ENCODE data around the gene COL6A2. TPM values are rescaled to one million over a fixed set of nuclear protein-coding genes. Genes with fewer than 3 reads are reported as not detected.

Gene COL6A2
- total and polyA plus RNA-seq, 2 of the 13 experiments (the other 11 are each of a cell fraction or from before 2014, with no cell fraction given), result 0.07 to 0.41 TPM

DNA sequence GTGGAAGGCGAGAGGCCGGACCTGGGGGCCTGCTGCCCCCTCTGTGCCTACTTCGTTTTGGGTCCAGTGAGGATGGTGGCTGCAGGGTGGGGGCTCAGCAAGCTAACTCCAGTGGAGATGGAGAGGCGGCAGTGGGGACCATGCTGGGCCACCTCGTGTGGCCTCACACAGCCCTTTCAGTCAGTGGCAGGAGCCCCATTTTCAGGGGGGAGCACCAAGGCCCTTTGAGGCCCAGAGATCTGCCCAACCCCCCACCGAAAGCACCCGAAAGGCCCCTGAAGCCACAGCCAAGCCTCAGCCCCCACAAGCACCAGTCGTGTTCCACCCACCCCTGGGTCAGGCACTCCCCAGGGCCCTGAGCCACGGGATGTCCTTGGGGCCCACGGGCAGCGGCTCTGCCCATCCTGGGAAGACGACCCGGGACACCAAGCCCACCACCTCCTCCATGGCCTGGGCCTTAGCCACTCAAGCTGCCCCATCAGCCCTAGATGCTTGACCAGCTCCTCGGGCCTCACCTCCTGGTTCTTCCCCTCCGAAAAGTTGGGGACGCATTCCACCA, 57.1 kb downstream of the COL6A2 start (continued):
- TF ChIP-seq HNRNPH1 (optimal IDR thresholded peaks at IDR 0.05; ENCODE audit: low read depth, low read length) (no peak), SOX13 (IDR thresholded peaks at IDR 0.05) (no peak), SOX13 (CRISPR knock-in tag; conservative IDR thresholded peaks at IDR 0.05 in 1 of 2, IDR thresholded peaks at IDR 0.05 in 1 of 2) (no peak), NFE2L2 (IDR thresholded peaks at IDR 0.05; ENCODE audit: low read length) (no peak), ZSCAN30 (CRISPR knock-in tag; IDR thresholded peaks at IDR 0.05) (no peak), ZNF562 (CRISPR knock-in tag; IDR thresholded peaks at IDR 0.05; ENCODE audit: borderline replicate concordance) (no peak), ZNF572 (CRISPR knock-in tag; IDR thresholded peaks at IDR 0.05) (0 out of 2 replicates have a peak, but pooled peaks have one; percentile 42), IKZF1 (IDR thresholded peaks at IDR 0.05) (no peak), WIZ (CRISPR knock-in tag; IDR thresholded peaks at IDR 0.05) (no peak; the same call in 1 of the 2 replicates), ZFP41 (CRISPR knock-in tag; IDR thresholded peaks at IDR 0.05; ENCODE audit: borderline replicate concordance) (no peak), ZNF101 (CRISPR knock-in tag; IDR thresholded peaks at IDR 0.05; ENCODE audit: borderline replicate concordance, low read depth) (no peak), DR1 (CRISPR knock-in tag; IDR thresholded peaks at IDR 0.05) (no peak), SNAI1 (CRISPR knock-in tag; IDR thresholded peaks at IDR 0.05; ENCODE audit: borderline replicate concordance) (peak; percentile 92), ATF7 (IDR thresholded peaks at IDR 0.05) (no peak), ATF7 (CRISPR knock-in tag; IDR thresholded peaks at IDR 0.05) (no peak), SMARCE1 (IDR thresholded peaks at IDR 0.05; ENCODE audit: borderline replicate concordance) (no peak), HOXA9 (CRISPR knock-in tag; IDR thresholded peaks at IDR 0.05; ENCODE audit: borderline replicate concordance) (no peak)
- TF ChIP-seq, protein P1, sequence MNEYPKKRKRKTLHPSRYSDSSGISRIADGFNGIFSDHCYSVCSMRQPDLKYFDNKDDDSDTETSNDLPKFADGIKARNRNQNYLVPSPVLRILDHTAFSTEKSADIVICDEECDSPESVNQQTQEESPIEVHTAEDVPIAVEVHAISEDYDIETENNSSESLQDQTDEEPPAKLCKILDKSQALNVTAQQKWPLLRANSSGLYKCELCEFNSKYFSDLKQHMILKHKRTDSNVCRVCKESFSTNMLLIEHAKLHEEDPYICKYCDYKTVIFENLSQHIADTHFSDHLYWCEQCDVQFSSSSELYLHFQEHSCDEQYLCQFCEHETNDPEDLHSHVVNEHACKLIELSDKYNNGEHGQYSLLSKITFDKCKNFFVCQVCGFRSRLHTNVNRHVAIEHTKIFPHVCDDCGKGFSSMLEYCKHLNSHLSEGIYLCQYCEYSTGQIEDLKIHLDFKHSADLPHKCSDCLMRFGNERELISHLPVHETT (CRISPR knock-in tag; conservative IDR thresholded peaks at IDR 0.05), result no peak; the same call in 1 of the 2 replicates
- TF ChIP-seq, protein P2, sequence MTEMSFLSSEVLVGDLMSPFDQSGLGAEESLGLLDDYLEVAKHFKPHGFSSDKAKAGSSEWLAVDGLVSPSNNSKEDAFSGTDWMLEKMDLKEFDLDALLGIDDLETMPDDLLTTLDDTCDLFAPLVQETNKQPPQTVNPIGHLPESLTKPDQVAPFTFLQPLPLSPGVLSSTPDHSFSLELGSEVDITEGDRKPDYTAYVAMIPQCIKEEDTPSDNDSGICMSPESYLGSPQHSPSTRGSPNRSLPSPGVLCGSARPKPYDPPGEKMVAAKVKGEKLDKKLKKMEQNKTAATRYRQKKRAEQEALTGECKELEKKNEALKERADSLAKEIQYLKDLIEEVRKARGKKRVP (CRISPR knock-in tag; IDR thresholded peaks at IDR 0.05), result no peak
- TF ChIP-seq, protein P3, sequence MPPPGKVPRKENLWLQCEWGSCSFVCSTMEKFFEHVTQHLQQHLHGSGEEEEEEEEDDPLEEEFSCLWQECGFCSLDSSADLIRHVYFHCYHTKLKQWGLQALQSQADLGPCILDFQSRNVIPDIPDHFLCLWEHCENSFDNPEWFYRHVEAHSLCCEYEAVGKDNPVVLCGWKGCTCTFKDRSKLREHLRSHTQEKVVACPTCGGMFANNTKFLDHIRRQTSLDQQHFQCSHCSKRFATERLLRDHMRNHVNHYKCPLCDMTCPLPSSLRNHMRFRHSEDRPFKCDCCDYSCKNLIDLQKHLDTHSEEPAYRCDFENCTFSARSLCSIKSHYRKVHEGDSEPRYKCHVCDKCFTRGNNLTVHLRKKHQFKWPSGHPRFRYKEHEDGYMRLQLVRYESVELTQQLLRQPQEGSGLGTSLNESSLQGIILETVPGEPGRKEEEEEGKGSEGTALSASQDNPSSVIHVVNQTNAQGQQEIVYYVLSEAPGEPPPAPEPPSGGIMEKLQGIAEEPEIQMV (CRISPR knock-in tag; IDR thresholded peaks at IDR 0.05; ENCODE audit: low read depth), result no peak
- TF ChIP-seq, protein P4, sequence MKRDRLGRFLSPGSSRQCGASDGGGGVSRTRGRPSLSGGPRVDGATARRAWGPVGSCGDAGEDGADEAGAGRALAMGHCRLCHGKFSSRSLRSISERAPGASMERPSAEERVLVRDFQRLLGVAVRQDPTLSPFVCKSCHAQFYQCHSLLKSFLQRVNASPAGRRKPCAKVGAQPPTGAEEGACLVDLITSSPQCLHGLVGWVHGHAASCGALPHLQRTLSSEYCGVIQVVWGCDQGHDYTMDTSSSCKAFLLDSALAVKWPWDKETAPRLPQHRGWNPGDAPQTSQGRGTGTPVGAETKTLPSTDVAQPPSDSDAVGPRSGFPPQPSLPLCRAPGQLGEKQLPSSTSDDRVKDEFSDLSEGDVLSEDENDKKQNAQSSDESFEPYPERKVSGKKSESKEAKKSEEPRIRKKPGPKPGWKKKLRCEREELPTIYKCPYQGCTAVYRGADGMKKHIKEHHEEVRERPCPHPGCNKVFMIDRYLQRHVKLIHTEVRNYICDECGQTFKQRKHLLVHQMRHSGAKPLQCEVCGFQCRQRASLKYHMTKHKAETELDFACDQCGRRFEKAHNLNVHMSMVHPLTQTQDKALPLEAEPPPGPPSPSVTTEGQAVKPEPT (CRISPR knock-in tag; IDR thresholded peaks at IDR 0.05; ENCODE audit: low read depth), result no peak
- TF ChIP-seq, protein P5, sequence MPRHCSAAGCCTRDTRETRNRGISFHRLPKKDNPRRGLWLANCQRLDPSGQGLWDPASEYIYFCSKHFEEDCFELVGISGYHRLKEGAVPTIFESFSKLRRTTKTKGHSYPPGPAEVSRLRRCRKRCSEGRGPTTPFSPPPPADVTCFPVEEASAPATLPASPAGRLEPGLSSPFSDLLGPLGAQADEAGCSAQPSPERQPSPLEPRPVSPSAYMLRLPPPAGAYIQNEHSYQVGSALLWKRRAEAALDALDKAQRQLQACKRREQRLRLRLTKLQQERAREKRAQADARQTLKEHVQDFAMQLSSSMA (CRISPR knock-in tag; IDR thresholded peaks at IDR 0.05), result no peak
- TF ChIP-seq, protein P6, sequence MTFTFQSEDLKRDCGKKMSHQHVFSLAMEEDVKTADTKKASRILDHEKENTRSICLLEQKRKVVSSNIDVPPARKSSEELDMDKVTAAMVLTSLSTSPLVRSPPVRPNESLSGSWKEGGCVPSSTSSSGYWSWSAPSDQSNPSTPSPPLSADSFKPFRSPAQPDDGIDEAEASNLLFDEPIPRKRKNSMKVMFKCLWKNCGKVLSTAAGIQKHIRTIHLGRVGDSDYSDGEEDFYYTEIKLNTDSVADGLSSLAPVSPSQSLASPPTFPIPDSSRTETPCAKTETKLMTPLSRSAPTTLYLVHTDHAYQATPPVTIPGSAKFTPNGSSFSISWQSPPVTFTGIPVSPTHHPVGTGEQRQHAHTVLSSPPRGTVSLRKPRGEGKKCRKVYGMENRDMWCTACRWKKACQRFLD (CRISPR knock-in tag; IDR thresholded peaks at IDR 0.05; ENCODE audit: borderline replicate concordance), result no peak; the same call in 1 of the 2 replicates
